Subcutaneous adipose tissue (tissue), 4 donors: ENCODE data around the gene TBX15. TPM values are rescaled to one million over a fixed set of nuclear protein-coding genes. Genes with fewer than 3 reads are reported as not detected.

ENCODE experiments used
- total RNA-seq, 4 donors: library from RNA; depleted of rRNA; stranded (reverse); fragments of >200 nt; gene quantifications; one replicate each; pipeline ENCODE4 v1.1.0, GENCODE V29; 2016
- TF ChIP-seq, protein P1 (sequence below): fragments of 450-650 bp; IDR thresholded peaks from one replicate; pipeline ENCODE4 v1.5.1; 2016; ENCODE audit warnings: low read depth, mild to moderate bottlenecking, control low read depth, antibody characterized with exemption, moderate library complexity

Gene TBX15
- total RNA-seq, 4 donors from 2014 or later = 68.9 to 102 (median 77.0) TPM

DNA sequence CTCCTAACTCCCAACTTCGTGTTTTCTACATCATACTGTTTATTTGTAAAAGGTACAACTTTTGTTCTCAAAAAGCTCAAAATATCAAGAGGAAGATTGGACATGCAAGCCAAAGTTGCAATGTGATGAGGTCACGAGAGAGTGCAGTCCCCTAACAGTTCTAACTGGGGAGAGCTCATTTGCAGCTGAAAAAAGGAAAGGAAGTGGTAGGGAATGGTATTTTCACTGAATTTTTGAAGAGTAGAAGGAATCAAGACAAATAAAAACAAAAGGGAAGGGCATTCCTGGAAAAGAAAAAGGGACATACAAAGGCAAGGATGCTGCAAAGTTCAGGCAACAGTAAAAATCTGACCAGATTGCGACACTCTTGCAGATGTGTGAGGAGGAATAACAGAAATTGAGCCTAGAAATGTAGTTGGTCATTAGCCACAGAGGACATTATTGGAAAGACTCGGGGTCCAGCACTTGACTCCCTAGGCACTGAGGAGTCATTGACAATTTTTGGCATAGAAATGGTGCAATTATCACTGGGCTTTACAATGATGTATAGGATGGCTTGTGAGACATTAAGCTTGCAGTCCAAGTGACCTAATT lies 67.9 kb downstream of the TBX15 start:
- TF ChIP-seq, protein P1, sequence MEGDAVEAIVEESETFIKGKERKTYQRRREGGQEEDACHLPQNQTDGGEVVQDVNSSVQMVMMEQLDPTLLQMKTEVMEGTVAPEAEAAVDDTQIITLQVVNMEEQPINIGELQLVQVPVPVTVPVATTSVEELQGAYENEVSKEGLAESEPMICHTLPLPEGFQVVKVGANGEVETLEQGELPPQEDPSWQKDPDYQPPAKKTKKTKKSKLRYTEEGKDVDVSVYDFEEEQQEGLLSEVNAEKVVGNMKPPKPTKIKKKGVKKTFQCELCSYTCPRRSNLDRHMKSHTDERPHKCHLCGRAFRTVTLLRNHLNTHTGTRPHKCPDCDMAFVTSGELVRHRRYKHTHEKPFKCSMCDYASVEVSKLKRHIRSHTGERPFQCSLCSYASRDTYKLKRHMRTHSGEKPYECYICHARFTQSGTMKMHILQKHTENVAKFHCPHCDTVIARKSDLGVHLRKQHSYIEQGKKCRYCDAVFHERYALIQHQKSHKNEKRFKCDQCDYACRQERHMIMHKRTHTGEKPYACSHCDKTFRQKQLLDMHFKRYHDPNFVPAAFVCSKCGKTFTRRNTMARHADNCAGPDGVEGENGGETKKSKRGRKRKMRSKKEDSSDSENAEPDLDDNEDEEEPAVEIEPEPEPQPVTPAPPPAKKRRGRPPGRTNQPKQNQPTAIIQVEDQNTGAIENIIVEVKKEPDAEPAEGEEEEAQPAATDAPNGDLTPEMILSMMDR = no peak

DNA sequence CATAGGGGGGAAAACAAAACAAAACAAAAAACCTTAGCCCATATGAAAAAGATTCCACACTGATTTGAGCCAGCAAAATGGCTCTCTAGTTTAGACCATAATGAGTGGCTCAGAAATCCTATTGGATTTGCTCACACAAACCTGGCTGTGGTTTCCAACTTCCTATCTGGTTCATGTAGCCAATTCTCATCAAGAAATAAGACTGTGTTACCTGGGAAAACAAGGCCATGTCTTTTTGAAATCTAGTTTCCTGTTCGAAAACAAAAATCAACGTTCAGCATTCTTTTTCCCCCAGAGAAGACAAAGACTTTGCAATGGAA lies 69.2 kb downstream of the TBX15 start:
- TF ChIP-seq, protein P1 = no peak

DNA sequence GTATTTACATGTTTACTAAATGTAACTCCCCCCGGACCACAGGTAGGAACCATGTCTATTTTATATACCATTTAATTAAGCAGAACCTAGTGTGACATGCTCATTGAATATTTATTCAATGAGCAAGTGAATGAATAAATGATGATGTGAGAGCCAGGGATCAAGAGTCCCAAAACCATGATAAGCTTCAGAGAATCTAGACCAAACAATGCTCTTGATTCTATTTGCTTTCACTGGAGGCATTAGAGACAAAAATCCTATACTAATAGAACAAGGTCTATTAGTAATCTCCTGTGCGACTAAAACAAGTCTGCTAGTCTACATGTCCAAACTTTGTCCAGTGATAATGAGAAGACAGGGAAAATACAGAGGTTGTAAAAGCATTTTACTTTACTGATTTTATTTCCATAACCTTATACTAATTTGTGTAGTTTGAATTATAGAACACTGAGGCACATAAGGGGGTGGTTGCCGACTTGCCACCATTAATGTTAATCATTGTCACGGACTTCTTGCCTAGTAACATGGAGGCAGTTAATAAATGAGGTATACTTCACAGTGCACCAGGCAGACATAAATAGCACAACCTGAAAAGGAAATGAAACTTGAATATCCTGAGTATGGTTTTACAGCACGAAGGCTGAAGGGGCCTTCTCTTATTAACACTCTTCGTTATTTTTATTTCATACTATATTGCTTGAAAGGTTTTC lies 69.8 kb downstream of the TBX15 start:
- TF ChIP-seq, protein P1 = no peak

GRCh38 chr1:118914379-118915161 lies 73.6 kb downstream of the TBX15 start:
- TF ChIP-seq, protein P1 = no peak

GRCh38 chr1:118913818-118914217 lies 74.3 kb downstream of the TBX15 start:
- TF ChIP-seq, protein P1 = no peak

- TF ChIP-seq, protein P1 = no peak
Observed at GRCh38 chr1:118912574-118912973, 75.6 kb downstream of the TBX15 start.

DNA sequence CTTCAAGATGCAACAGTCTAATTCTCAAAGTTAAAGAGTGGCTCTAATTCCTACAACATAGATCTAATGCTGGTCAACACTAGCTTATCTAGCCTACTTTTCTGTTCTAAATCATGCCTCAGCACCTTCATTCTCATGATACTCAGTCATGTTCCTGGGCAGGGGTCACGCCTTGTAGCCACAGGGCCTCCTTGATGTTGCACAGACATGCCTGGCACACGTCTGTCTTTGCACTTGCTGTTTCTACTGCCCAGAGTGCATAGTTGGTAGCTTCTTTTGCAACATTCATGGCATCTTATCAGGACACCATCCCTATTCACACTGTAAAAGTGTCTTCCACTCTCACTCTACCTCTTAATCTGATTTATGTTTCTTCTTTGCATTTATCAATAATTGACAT lies 76.6 kb downstream of the TBX15 start:
- TF ChIP-seq, protein P1 = no peak
